Globus pallidus (tissue), 1 donor: ENCODE measurements around the gene CHRD.

Source experiments
- DNase-seq: peaks from one replicate; pipeline ENCODE4 v3.0.0-alpha.2; 2015; ENCODE audit warnings: low spot score

CHRD gene

GRCh38 chr3:184360929-184361531, 18.8 kb upstream of the CHRD start:
- DNase-seq, result peak; percentile 29

GRCh38 chr3:184361532-184361931, 18.3 kb upstream of the CHRD start, which contains the start of the genes CLCN2 and POLR2H:
Gene CLCN2 (minus strand): TSS chr3:184361605. CDS start chr3:184361479, 126 bp downstream.
Gene POLR2H (plus strand): TSS chr3:184361710. CDS start chr3:184363493, 1,783 bp downstream.
- peak; percentile 81 for DNase-seq

- no peak for DNase-seq
These were observed 17.8 kb upstream of the CHRD start for GRCh38 chr3:184361932-184362667.

- DNase-seq, result peak; percentile 94
These were observed 16.9 kb upstream of the CHRD start for GRCh38 chr3:184362668-184363546.

- no peak for DNase-seq
These were observed 13.1 kb upstream of the CHRD start for GRCh38 chr3:184366619-184367289.

- DNase-seq, result no peak
These were observed 11.7 kb upstream of the CHRD start for GRCh38 chr3:184368116-184368515.

- DNase-seq, result peak; percentile 52
These were observed 11.2 kb upstream of the CHRD start for GRCh38 chr3:184368586-184369183.

- peak; percentile 78 for DNase-seq
These were observed 8.3 kb upstream of the CHRD start for GRCh38 chr3:184371570-184372018.

GRCh38 chr3:184372296-184372821, 7.5 kb upstream of the CHRD start:
- no peak for DNase-seq

- no peak for DNase-seq
These were observed 6.9 kb upstream of the CHRD start for GRCh38 chr3:184372911-184373310.

- no peak for DNase-seq
These were observed 6.4 kb upstream of the CHRD start for GRCh38 chr3:184373422-184373821.

GRCh38 chr3:184375747-184376461, 4.0 kb upstream of the CHRD start:
- DNase-seq, result no peak

- DNase-seq, result no peak
These were observed 2.5 kb upstream of the CHRD start for GRCh38 chr3:184377374-184377773.

- DNase-seq, result no peak
These were observed 1.9 kb upstream of the CHRD start, which contains the start of gene THPO for GRCh38 chr3:184377882-184378445. Gene THPO (minus strand): TSS chr3:184378207. CDS start chr3:184376259, 1,948 bp downstream.

- DNase-seq, result no peak
These were observed 1.1 kb upstream of the CHRD start for GRCh38 chr3:184378651-184379357.

- peak; percentile 38 for DNase-seq
These were observed 352 bp downstream of the CHRD start for GRCh38 chr3:184380185-184380626.

- no peak for DNase-seq
These were observed 890 bp downstream of the CHRD start for GRCh38 chr3:184380627-184381260.

- DNase-seq, result no peak
These were observed 1.7 kb downstream of the CHRD start for GRCh38 chr3:184381261-184382224.
